GM23248 (cell line): Measurements from ENCODE around the gene RNF32. TPM values are rescaled to one million over a fixed set of nuclear protein-coding genes. Genes with fewer than 3 reads are reported as not detected.
"Not testable (repeated sequence)": the region's sequence is repeated elsewhere in the genome, so short reads cannot be mapped to it uniquely, and the experiment has no call there.

Experiments used
- DNase-seq: peaks from one replicate; pipeline ENCODE4 v3.0.0-alpha.2; 2015
- H2AFZ ChIP-seq: fragments of 200-600 bp; sonication (generic); 2 replicates; pipeline ENCODE4 v1.6.1; 2016; ENCODE audit warnings: antibody characterized with exemption
- H3F3A ChIP-seq: fragments of 200-600 bp; sonication (generic); 2 replicates; pipeline ENCODE4 v1.6.1; 2016; ENCODE audit warnings: mild to moderate bottlenecking, antibody characterized with exemption, mixed run types; ENCODE audit not compliant: insufficient read depth
- H3K27ac ChIP-seq: fragments of 200-600 bp; sonication (generic); 2 replicates; pipeline ENCODE4 v1.5.1; 2016; ENCODE audit warnings: mild to moderate bottlenecking
- H3K27me3 ChIP-seq: fragments of 200-600 bp; sonication (generic); replicated peaks from 2 replicates; pipeline ENCODE4 v1.6.1; 2016; ENCODE audit warnings: mild to moderate bottlenecking; ENCODE audit not compliant: insufficient read depth
- H3K36me3 ChIP-seq: fragments of 200-600 bp; sonication (generic); 2 replicates; pipeline ENCODE4 v1.6.1; 2016; ENCODE audit warnings: low read depth, mild to moderate bottlenecking
- H3K4me1 ChIP-seq: fragments of 200-600 bp; sonication (generic); 2 replicates; pipeline ENCODE4 v1.6.1; 2016; ENCODE audit warnings: mild to moderate bottlenecking; ENCODE audit not compliant: insufficient read depth
- H3K4me2 ChIP-seq: fragments of 200-600 bp; sonication (generic); one replicate; pipeline ENCODE4 v1.6.1; 2016; ENCODE audit warnings: mild to moderate bottlenecking; ENCODE audit not compliant: unreplicated experiment
- H3K4me3 ChIP-seq: fragments of 200-600 bp; sonication (generic); 2 replicates; pipeline ENCODE4 v1.5.1; 2016; ENCODE audit warnings: mild to moderate bottlenecking
- H3K79me2 ChIP-seq: fragments of 200-600 bp; sonication (generic); 2 replicates; pipeline ENCODE4 v1.6.1; 2016; ENCODE audit warnings: mild to moderate bottlenecking; ENCODE audit not compliant: insufficient read depth
- H3K9ac ChIP-seq: fragments of 200-600 bp; sonication (generic); 2 replicates; pipeline ENCODE4 v1.6.1; 2016; ENCODE audit warnings: mild to moderate bottlenecking
- H3K9me2 ChIP-seq: fragments of 200-600 bp; sonication (generic); 2 replicates; pipeline ENCODE4 v1.6.1; 2016; ENCODE audit warnings: mixed run types, mild to moderate bottlenecking, moderate library complexity; ENCODE audit not compliant: insufficient read depth
- H3K9me3 ChIP-seq: fragments of 200-600 bp; sonication (generic); one replicate; pipeline ENCODE4 v1.6.1; 2017; ENCODE audit warnings: low read depth
- H4K20me1 ChIP-seq: fragments of 200-600 bp; sonication (generic); 2 replicates; pipeline ENCODE4 v1.6.0; 2016; ENCODE audit not compliant: insufficient read depth
- EZH2 ChIP-seq: fragments of 200-600 bp; sonication (generic); IDR thresholded peaks from 2 replicates; pipeline ENCODE4 v1.6.1; 2018; ENCODE audit warnings: antibody characterized with exemption, mild to moderate bottlenecking; ENCODE audit not compliant: insufficient read depth, poor library complexity, severe bottlenecking
- EZH2phosphoT487 ChIP-seq: fragments of 200-600 bp; sonication (generic); IDR thresholded peaks from 2 replicates; pipeline ENCODE4 v1.6.1; 2018; ENCODE audit warnings: antibody characterized with exemption, moderate library complexity, mild to moderate bottlenecking, low read depth; ENCODE audit not compliant: insufficient read depth
- WGBS, 2 experiments: methylation state at CpG; one replicate each; pipeline ENCODE4 v1.1.6; 2015 to 2017; ENCODE audit warnings: low lambda C conversion rate in 2 of 2, low coverage in 1 of 2; ENCODE audit errors: missing lambda C conversion rate in 2 of 2; 5-methylcytosine and 5-hydroxymethylcytosine counted together
- in situ Hi-C: fragments of 300-500 bp; cut with MboI; formaldehyde crosslinking; loops from 2 replicates; pipeline ENCODE4 v1.15.0; 2020
- polyA plus RNA-seq: library from polyadenylated mRNA; unstranded; fragments of >200 nt; fragmentation: Nextera tagmentation; extraction: Ambion mirVana; gene quantifications from 2 replicates; pipeline ENCODE4 v1.2.1, GENCODE V29; 2016
- total RNA-seq: library from RNA; depleted of rRNA; stranded (reverse); fragments of >200 nt; shearing (Covaris generic); gene quantifications from 2 replicates; pipeline ENCODE4 v1.2.3, GENCODE V29; 2014

Gene RNF32
- total and polyA plus RNA-seq, 2 experiments from 2014 or later, result 1.1 to 2.4 TPM

- no peaks in the 10 kb centered on the region for H3F3A ChIP-seq
- H3K4me3 ChIP-seq, result no peak overlapping the region
- no peak overlapping the region for H3K9ac ChIP-seq
- no peaks in the 10 kb centered on the region for H3K27me3 ChIP-seq
- H2AFZ ChIP-seq, result no peak overlapping the region
- H4K20me1 ChIP-seq, result no peaks in the 10 kb centered on the region
- no peak for DNase-seq
- 94 to 96% methylated on average over 8 of the region's 8 CpGs for WGBS, 2 experiments
- no peak for TF ChIP-seq EZH2phosphoT487
- no peak for TF ChIP-seq EZH2
- H3K9me3 ChIP-seq, result no peaks in the 10 kb centered on the region
- no peaks in the 10 kb centered on the region for H3K36me3 ChIP-seq
- no peaks in the 10 kb centered on the region for H3K9me2 ChIP-seq
- H3K4me2 ChIP-seq, result peak overlapping the region; percentile 84
- in situ Hi-C loops, result no loop called here
- H3K4me1 ChIP-seq, result peaks cover 7% of the 10 kb centered on the region; the same call in 1 of the 2 replicates
- no peak overlapping the region for H3K27ac ChIP-seq
- peaks cover 19% of the 10 kb centered on the region for H3K79me2 ChIP-seq
Observed at GRCh38 chr7:156638443-156639077, 2.0 kb upstream of the RNF32 start.

- no peaks in the 10 kb centered on the region for H3K9me2 ChIP-seq
- peak overlapping the region; percentile 97 for H2AFZ ChIP-seq
- 40 to 49% methylated on average over 49 to 51 of the region's 52 CpGs for WGBS, 2 experiments
- H3K4me1 ChIP-seq, result peaks cover 7% of the 10 kb centered on the region; the same call in 1 of the 2 replicates
- no peaks in the 10 kb centered on the region for H4K20me1 ChIP-seq
- H3K9me3 ChIP-seq, result no peaks in the 10 kb centered on the region
- H3K4me3 ChIP-seq, result peak overlapping the region; percentile 86
- peak overlapping the region; percentile 73 for H3K9ac ChIP-seq
- peaks cover 19% of the 10 kb centered on the region for H3K79me2 ChIP-seq
- no peaks in the 10 kb centered on the region for H3F3A ChIP-seq
- peak; percentile 44 for DNase-seq
- TF ChIP-seq EZH2 (no peak), EZH2phosphoT487 (no peak)
- no peaks in the 10 kb centered on the region for H3K36me3 ChIP-seq
- in situ Hi-C loops, result no loop called here
- H3K27me3 ChIP-seq, result no peaks in the 10 kb centered on the region
- H3K27ac ChIP-seq, result no peak overlapping the region
- H3K4me2 ChIP-seq, result peak overlapping the region; percentile 84
Observed at GRCh38 chr7:156639426-156640256, 933 bp upstream of the RNF32 start.

- no peaks in the 10 kb centered on the region for H3K36me3 ChIP-seq
- H3K79me2 ChIP-seq, result peaks cover 19% of the 10 kb centered on the region
- no peaks in the 10 kb centered on the region for H3K9me2 ChIP-seq
- peak overlapping the region; percentile 81 for H3K4me2 ChIP-seq
- WGBS, 2 experiments, result 6 to 7% methylated on average over 30 of the region's 30 CpGs
- H3K27ac ChIP-seq, result peak overlapping the region; percentile 72
- peaks cover 7% of the 10 kb centered on the region; the same call in 1 of the 2 replicates for H3K4me1 ChIP-seq
- no peaks in the 10 kb centered on the region for H3F3A ChIP-seq
- H3K9ac ChIP-seq, result peak overlapping the region; percentile 87
- H3K4me3 ChIP-seq, result peak overlapping the region; percentile 86
- H3K27me3 ChIP-seq, result no peaks in the 10 kb centered on the region
- DNase-seq, result peak; percentile 78
- in situ Hi-C loops, result no loop called here
- peak overlapping the region; percentile 97 for H2AFZ ChIP-seq
- H4K20me1 ChIP-seq, result no peaks in the 10 kb centered on the region
- H3K9me3 ChIP-seq, result no peaks in the 10 kb centered on the region
- no peak for TF ChIP-seq EZH2
- TF ChIP-seq EZH2phosphoT487, result no peak
Observed at GRCh38 chr7:156640949-156641485, 443 bp downstream of the RNF32 start.

- in situ Hi-C loops, result no loop called here
Observed at GRCh38 chr7:156642306-156643045, 1.9 kb downstream of the RNF32 start.

GRCh38 chr7:156647330-156647729, 6.8 kb downstream of the RNF32 start:
- H3K9me2 ChIP-seq, H3K79me2 ChIP-seq, H2AFZ ChIP-seq, H3K36me3 ChIP-seq, DNase-seq, H3K27me3 ChIP-seq, H3F3A ChIP-seq, H4K20me1 ChIP-seq, H3K9me3 ChIP-seq, H3K9ac ChIP-seq, H3K27ac ChIP-seq, H3K4me3 ChIP-seq, H3K4me1 ChIP-seq, H3K4me2 ChIP-seq, in situ Hi-C loops: not testable (repeated sequence)
- WGBS, 2 experiments, result 63 to 69% methylated on average over 5 of the region's 5 CpGs

More at GRCh38 chr7:156642306-156643045, 1.9 kb downstream of the RNF32 start:
- H2AFZ ChIP-seq, result no peak overlapping the region
- no peaks in the 10 kb centered on the region for H3F3A ChIP-seq
- no peaks in the 10 kb centered on the region for H3K27me3 ChIP-seq
- H3K79me2 ChIP-seq, result peaks cover 19% of the 10 kb centered on the region
- no peak for DNase-seq
- H3K9me3 ChIP-seq, result no peaks in the 10 kb centered on the region
- H3K9ac ChIP-seq, result no peak overlapping the region
- no peaks in the 10 kb centered on the region for H3K9me2 ChIP-seq
- H3K4me1 ChIP-seq, result peaks cover 7% of the 10 kb centered on the region; the same call in 1 of the 2 replicates
- H3K36me3 ChIP-seq, result no peaks in the 10 kb centered on the region
- 66 to 69% methylated on average over 13 of the region's 13 CpGs for WGBS, 2 experiments
- H4K20me1 ChIP-seq, result no peaks in the 10 kb centered on the region
- TF ChIP-seq EZH2 (no peak), EZH2phosphoT487 (no peak)
- H3K27ac ChIP-seq, result no peak overlapping the region
- no peak overlapping the region for H3K4me3 ChIP-seq
- no peak overlapping the region for H3K4me2 ChIP-seq
